ENCODE results near the gene MLLT3. TPM values are rescaled to one million over a fixed set of nuclear protein-coding genes. Genes with fewer than 3 reads are reported as not detected.

The MLLT3 gene
- total RNA-seq, 4 donors from 2014 or later, result 4.0 to 6.4 (median 4.5) TPM

DNA sequence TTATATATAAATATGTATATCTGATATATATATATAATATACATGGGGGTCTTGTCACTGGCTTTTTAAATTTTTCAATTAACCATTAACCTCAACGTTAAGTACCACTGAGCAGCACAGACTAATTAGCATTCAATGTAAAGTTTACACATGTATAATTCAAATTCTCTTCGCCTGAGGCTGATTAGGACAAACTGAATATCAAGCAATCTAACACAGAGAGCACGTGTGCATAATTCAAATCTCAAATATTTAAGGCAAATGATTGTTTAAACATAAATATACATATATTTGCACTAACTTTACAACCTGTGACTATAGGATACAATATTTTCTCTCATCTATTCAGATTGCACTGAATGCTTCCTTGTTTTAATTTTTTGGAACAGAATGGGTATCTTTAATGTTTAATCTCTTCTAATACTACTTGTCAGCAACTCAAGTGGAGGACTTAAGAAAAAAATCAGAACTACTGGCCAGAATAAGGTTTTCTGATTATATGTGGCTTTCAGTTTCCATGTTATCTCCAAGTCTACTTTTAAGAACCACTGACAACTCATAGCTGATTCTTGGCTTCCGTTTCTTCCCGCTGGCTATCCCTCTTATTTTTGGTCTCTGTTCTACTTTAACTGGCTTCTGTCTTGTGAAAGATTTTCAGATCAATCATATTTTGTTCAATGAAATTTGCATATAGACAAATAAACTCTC is 204.8 kb downstream of the MLLT3 start:
- in situ Hi-C loops (cut with MboI; ENCODE audit: low sequenced_read_pairs in 4 of 4), result no loop called here
- DNase-seq, result no peak

DNA sequence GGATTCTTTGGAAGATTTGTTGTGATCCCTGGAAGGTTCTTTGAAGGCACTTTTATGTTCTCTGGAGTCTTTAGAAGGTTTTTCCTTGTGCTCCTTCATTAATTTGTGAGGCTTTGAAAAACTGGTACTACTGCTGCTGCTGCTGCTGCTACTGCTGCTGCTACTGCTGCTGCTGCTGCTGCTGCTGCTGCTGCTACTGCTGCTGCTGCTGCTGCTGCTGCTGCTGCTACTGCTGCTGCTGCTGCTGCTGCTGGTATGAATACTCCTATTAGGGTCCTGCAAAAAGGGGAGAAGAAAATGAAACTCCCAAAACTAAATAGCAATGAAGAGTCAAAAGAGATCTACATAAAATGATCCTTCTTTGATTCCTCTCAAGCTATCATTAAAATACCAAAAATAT is 208.1 kb downstream of the MLLT3 start:
- ATAC-seq (no peak), DNase-seq (no peak)
- no peak overlapping the region for H3K27ac ChIP-seq
- H3K9me3 ChIP-seq, result no peaks in the 10 kb centered on the region
- H3K27me3 ChIP-seq, result no peaks in the 10 kb centered on the region
- H3K36me3 ChIP-seq, result no peaks in the 10 kb centered on the region
- intact Hi-C loops (cut with DNase I; ENCODE audit: low total_unique reads), result no loop called here
- in situ Hi-C loops (cut with MboI; ENCODE audit: low sequenced_read_pairs in 4 of 4), result no loop called here
- H3K4me1 ChIP-seq, result no peaks in the 10 kb centered on the region
- TF ChIP-seq CTCF (IDR thresholded peaks at IDR 0.05 in 4 of 5, conservative IDR thresholded peaks at IDR 0.05 in 1 of 5) (no peak), POLR2A (IDR thresholded peaks at IDR 0.05) (no peak)
- H3K4me3 ChIP-seq, result no peak overlapping the region

More for the DNA sequence above, 204.8 kb downstream of the MLLT3 start:
- Histone ChIP-seq H3K27ac (no peak overlapping the region), H3K9me3 (no peaks in the 10 kb centered on the region), H3K4me1 (no peaks in the 10 kb centered on the region), H3K27me3 (no peaks in the 10 kb centered on the region), H3K36me3 (no peaks in the 10 kb centered on the region), H3K4me3 (no peak overlapping the region)
- TF ChIP-seq CTCF (IDR thresholded peaks at IDR 0.05 in 4 of 5, conservative IDR thresholded peaks at IDR 0.05 in 1 of 5) (no peak), POLR2A (IDR thresholded peaks at IDR 0.05) (no peak)
- intact Hi-C loops (cut with DNase I; ENCODE audit: low total_unique reads), result no loop called here
- ATAC-seq, result no peak

GRCh38 chr9:20409321-20410092 is 212.8 kb downstream of the MLLT3 start:
- TF ChIP-seq POLR2A (IDR thresholded peaks at IDR 0.05) (no peak), CTCF (IDR thresholded peaks at IDR 0.05 in 4 of 5, conservative IDR thresholded peaks at IDR 0.05 in 1 of 5) (no peak)
- DNase-seq, result no peak
- H3K4me1 ChIP-seq, result no peaks in the 10 kb centered on the region
- H3K27ac ChIP-seq, result no peak overlapping the region
- H3K27me3 ChIP-seq, result no peaks in the 10 kb centered on the region
- no peaks in the 10 kb centered on the region for H3K9me3 ChIP-seq
- no peak overlapping the region for H3K4me3 ChIP-seq
- ATAC-seq, result no peak
- H3K36me3 ChIP-seq, result no peaks in the 10 kb centered on the region
- in situ Hi-C loops (cut with MboI; ENCODE audit: low sequenced_read_pairs in 4 of 4), result no loop called here
- intact Hi-C loops (cut with DNase I; ENCODE audit: low total_unique reads), result no loop called here

- Histone ChIP-seq H3K9me3 (no peaks in the 10 kb centered on the region), H3K27me3 (no peaks in the 10 kb centered on the region), H3K27ac (no peak overlapping the region), H3K4me3 (no peak overlapping the region), H3K4me1 (no peaks in the 10 kb centered on the region), H3K36me3 (no peaks in the 10 kb centered on the region)
- intact Hi-C loops (cut with DNase I; ENCODE audit: low total_unique reads), result no loop called here
- DNase-seq, result no peak
- ATAC-seq, result no peak
- in situ Hi-C loops (cut with MboI; ENCODE audit: low sequenced_read_pairs in 4 of 4), result no loop called here
- TF ChIP-seq CTCF (IDR thresholded peaks at IDR 0.05 in 4 of 5, conservative IDR thresholded peaks at IDR 0.05 in 1 of 5) (no peak), POLR2A (IDR thresholded peaks at IDR 0.05) (no peak)
Observed at GRCh38 chr9:20408513-20408912, 213.8 kb downstream of the MLLT3 start.
